ENCODE results near the gene MACO1. TPM values are rescaled to one million over a fixed set of nuclear protein-coding genes. Genes with fewer than 3 reads are reported as not detected.
A peak's percentile ranks its signal among the peaks of the same experiment; 100 is the strongest.

The MACO1 gene
- total RNA-seq, 1 donor from 2014 or later: 15.2 TPM

GRCh38 chr1:25525361-25525688, 94.6 kb downstream of the MACO1 start:
- ATAC-seq: no peak

DNA sequence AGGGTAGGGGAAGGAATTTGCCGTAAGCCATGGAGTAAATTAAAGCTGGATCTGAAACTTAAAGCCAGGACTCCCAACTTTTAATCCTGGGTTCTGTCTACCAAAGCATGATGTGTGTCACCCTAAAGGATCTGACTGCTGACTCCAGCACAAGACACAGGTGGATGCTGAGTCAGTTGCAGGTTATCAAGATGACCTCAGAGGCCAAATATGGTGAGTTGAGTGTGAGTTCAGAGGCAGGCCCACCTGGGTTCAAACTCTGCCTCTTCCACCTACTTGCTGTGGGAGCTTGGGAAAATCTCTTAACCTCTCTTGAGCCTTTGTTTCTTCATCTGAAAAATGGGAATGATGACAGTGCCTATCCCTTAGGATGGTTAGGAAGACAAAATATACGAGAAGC, 96.1 kb downstream of the MACO1 start:
- ATAC-seq: no peak

GRCh38 chr1:25527226-25527846, 96.6 kb downstream of the MACO1 start:
- peak; percentile 15 for ATAC-seq

GRCh38 chr1:25527946-25528595, 97.4 kb downstream of the MACO1 start:
- ATAC-seq: no peak

DNA sequence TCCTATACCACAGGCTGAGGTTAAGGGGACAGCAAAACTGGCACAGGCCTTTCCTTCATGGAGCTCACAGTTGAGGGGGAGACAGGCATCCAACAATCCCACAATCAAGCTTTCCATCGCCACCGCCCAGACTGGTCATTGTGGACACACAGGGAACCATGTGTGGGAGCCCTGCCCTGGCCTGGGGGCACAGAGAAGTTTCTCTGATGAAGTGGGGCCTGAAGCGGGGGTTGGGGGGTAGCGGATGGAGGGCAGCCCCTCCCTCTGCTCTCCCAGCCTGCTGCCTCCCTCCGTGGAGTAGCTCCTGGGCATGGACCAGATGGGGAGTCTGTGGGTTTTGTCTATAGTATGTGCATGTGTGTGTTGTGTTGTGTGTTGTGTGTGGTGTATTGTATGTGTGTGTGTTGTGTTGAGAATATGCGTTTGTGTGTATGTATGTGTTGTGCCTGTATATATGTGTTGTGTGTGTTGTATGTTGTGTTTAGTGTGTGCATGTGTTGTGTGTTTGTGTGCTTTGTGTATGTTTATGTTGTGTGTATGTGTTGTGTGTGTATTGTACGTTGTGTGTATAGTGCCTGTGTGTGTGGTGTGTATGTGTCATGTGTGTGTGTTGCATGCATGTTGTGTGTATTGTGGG, 98.3 kb downstream of the MACO1 start:
- ATAC-seq: no peak

GRCh38 chr1:25529518-25530185, 99.0 kb downstream of the MACO1 start:
- no peak for ATAC-seq

DNA sequence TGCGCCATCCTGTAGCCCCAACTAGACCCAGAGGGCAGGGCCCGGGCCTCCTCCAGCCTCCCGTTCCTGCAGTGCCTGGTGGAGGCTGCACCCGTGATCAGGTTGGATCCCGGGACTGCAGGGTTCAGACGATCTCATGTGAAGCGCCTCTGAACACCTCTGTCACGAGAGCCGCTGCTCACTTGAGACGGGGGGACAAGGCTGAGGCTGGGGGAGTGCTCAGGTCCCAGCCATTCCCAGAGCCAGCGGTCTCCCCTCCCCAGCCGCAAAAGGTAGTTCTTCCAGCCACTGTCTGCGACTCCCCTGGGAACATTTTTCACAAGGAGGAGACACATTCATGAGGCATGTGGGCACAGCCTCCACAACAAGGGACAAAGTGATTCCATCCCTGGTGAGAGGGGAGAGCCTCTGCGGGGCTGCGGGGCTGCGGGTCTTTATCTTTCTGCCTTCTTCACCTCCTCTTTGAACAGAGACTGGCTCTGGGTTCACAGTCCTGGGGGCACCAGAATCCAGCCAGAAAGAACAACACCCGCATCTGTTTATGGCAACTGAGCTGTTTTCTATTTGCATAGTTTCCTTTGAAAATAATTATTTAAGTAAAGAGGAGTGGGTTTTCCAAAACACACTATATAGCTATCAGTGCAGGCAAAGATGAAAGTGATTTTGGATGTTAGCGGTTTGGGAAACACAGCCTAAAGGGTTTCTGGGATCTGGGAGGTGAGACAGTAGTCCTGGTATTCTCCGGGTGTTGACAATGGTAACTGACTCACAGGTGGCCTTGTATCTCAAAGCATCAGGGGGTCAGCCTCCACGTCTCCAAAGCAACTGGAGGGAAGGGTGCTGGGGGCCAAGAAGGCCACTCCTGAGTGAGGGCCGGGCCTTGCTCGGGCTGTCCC, 99.7 kb downstream of the MACO1 start:
- ATAC-seq: no peak

GRCh38 chr1:25531082-25531461, 100.4 kb downstream of the MACO1 start:
- ATAC-seq: no peak

DNA sequence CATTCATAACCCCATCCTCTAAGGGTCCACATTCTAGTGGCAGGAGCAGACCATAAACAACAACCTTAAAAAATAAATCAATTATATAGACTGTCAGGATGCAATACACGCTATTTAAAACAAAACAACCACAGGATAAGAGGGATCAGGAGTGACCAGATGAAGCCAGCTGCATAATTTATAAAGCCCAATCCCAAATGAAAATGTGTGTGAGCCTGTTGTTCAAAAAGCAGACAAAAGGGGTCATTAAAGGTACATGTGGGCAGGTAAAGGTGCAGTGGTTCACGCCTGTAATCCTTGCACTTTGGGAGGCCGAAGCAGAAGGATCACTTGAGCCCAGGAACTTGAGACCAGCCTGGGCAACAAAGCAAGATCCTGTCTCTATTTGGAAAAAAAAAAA, 102.3 kb downstream of the MACO1 start:
- no peak for ATAC-seq

GRCh38 chr1:25533775-25534409, 103.2 kb downstream of the MACO1 start:
- ATAC-seq: no peak

DNA sequence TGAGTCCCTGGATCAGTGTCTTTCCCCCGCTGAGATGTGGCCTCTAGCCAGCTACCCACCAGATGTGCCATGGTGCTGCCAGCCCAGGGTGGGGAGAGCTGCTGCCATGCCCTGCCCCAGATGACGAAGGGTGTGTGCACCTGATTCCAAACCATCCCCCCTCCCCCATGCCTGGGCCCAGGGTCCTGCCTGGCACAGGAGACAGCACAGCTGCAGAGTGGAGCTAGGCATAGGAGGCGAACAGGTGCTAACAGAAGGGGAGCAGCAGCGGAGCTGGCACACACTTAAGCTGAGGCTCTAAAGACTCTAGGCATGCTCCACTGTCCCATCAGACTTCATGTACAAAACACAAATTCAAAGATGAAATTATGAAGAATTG, 103.7 kb downstream of the MACO1 start:
- ATAC-seq: no peak

GRCh38 chr1:25536124-25536523, 105.4 kb downstream of the MACO1 start:
- no peak for ATAC-seq

DNA sequence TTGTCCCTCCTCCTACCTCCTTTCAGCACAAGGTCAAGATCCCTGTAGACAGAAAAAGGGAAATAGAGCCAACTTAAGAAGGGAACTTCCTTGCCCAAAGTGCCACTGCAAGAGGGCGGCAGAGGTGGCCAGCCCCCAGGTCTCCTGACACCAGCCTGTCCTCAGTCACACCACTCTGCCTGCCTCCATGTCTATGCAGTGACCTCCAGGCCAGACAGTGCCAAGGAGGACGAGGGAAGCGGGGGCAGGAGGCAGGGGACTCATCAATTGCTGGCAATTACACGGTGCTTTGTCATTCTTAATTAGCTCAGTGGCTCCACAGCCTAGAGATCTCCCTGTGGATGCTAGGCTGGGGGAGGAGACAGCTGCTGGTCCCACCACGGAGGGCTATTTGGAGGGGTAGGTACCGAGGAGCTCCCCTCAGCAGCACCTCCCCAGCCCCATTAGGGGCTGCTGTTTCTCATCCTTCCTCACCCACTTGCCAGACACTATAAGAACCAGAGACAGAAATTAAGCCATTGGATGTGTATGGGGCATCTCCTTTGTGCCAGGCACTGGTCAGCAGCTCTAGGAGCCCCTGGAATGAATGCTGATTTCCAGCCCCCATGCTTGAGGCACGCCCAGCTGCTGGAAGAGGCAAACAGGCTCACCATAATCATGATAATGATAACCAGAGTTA, 106.6 kb downstream of the MACO1 start:
- no peak for ATAC-seq

- peak; percentile 46 for ATAC-seq
Measured at GRCh38 chr1:25538191-25538767, 107.6 kb downstream of the MACO1 start.

- ATAC-seq: no peak
Measured at GRCh38 chr1:25540750-25541342, 110.1 kb downstream of the MACO1 start.

- ATAC-seq: no peak
Measured at GRCh38 chr1:25541425-25541824, 110.7 kb downstream of the MACO1 start.

DNA sequence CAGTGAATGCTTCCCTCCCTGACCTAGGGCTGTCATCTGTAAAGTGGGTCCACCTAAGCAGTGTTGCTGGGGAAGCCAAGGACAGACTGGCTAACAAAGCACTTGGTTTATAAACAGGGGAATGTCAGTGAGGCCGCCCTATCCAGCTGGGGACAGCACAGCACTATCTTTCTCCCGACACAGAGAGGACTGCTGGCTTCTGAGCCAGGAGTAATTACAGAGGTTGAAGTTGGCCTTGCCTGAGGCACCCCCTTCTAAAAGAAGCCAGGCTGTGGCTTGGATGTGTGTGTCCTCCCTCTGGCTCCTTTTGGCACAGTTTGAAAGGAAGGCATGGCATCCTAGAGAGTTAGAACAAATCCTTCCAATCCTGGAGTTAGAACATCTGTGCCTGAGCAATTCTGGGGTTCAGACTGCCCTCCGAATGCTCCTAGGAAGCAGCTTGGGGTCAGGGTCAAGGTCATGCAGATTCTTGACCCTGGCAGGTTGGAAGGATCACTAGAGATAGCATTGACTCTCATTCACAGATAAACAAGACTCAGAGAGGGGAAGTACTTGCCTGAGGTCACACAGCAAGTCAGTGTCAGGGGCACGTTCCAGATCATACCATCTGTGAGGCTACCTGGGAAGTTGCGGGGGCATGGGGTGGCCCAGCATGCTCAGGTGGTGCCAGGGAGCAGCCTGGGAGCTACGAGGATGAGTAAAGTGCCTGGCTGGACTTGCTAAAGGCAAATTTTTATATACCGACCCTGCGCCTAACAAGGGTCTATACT, 111.4 kb downstream of the MACO1 start:
- no peak for ATAC-seq

DNA sequence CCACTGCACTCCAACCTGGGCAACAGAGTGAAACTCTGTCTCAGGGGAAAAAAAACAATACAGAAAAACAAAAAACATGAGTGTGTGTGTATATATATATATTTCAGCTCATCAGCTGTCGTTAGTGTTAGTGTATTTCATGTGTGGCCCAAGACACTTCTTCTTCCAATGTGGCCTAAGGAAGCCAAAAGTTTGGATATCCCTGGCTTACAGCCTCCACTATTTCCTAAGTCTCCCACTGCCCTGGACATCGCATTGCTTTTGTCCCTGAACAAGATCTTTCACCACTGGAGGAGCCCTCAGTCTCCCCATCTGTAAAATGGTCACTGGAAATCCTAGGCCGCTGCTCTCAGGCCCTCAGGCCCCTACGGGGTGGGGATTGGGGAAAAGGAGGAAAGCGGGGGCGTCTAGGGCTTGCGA, 112.3 kb downstream of the MACO1 start:
- no peak for ATAC-seq

- ATAC-seq: peak; percentile 88
Measured at GRCh38 chr1:25543425-25544242, 112.9 kb downstream of the MACO1 start, which contains the start of gene LDLRAP1. Gene LDLRAP1, plus strand, starts transcription at chr1:25543606. Its CDS starts 93 bp downstream, at chr1:25543699.

Data from esophagus mucosa (tissue), 1 donor.